ENCODE data around the gene CHN1. TPM values are rescaled to one million over a fixed set of nuclear protein-coding genes. Genes with fewer than 3 reads are reported as not detected.

Gene CHN1, protein sequence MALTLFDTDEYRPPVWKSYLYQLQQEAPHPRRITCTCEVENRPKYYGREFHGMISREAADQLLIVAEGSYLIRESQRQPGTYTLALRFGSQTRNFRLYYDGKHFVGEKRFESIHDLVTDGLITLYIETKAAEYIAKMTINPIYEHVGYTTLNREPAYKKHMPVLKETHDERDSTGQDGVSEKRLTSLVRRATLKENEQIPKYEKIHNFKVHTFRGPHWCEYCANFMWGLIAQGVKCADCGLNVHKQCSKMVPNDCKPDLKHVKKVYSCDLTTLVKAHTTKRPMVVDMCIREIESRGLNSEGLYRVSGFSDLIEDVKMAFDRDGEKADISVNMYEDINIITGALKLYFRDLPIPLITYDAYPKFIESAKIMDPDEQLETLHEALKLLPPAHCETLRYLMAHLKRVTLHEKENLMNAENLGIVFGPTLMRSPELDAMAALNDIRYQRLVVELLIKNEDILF
- 15.3 TPM for total RNA-seq

GRCh38 chr2:175004980-175005732 lies at the start of gene CHN1:
CHN1 (minus strand) TSS chr2:175005381; CDS start chr2:175004912, 469 bp downstream.
- DNase-seq (ENCODE audit: low spot score), result peak; percentile 59

GRCh38 chr2:175054340-175054739 lies 49.2 kb upstream of the CHN1 start:
- no peak for DNase-seq (ENCODE audit: low spot score)

- DNase-seq (ENCODE audit: low spot score), result no peak
Measured at GRCh38 chr2:175049661-175050060, 44.5 kb upstream of the CHN1 start.

- DNase-seq (ENCODE audit: low spot score), result no peak
Measured at GRCh38 chr2:175048275-175048674, 43.1 kb upstream of the CHN1 start.

DNA sequence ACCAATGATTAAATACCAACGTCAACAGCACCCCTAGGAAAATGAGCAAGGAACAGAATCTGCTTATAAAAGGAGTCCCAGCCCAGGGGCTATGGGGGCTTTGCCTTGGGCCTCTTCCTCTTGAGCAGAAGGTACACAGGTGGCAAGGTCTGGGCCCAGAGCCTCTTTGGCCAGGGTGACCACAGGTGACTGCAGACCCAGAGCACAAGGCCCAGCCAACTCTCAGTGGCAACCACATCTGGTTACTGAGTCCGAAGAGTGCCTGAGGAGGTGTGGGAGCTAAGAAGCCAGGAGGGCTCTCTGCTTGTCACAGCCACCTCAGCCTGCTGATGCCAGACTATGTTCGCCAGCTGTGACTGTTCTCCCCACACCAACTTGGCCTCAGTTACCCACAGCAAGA lies 34.3 kb upstream of the CHN1 start:
- no peak for DNase-seq (ENCODE audit: low spot score)

DNA sequence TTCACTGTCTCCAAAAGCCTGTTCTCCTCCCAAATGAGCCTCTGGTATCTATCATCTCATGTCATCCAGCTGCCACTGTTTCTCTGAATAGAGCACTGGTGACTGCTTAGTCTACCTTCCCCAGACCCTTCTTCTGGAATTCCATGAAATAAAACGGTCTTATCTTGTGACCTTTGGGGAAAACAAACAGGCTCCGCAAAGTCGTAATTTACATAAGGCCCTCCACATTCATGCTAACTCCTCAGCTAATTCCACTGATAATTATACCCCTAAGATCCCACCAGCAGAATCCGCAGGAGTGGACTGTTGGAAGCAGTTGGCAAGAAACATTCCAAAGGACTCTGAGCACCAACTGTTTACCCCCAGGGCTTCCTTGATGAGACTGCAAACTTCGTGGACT lies 33.9 kb upstream of the CHN1 start:
- DNase-seq (ENCODE audit: low spot score), result no peak

DNA sequence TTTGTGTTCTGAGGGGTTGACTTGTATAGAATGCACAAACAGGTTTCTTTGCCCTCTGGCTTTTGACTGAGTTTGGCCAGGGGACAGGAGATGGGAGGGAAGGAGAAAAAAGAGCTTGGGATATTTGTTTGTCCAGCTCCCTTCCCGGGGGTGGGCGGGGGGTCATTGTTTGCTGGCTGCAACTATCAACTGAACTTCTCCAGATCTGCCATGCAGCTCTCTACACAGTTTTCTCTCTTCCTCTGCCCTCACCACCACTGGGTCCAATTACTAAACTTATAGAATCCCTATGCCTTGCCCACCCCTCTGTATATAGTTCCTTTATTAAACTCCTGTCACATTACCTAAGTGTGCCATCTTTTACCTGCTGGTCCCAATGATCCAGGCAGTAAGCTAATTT lies 32.8 kb upstream of the CHN1 start:
- DNase-seq (ENCODE audit: low spot score), result no peak

DNA sequence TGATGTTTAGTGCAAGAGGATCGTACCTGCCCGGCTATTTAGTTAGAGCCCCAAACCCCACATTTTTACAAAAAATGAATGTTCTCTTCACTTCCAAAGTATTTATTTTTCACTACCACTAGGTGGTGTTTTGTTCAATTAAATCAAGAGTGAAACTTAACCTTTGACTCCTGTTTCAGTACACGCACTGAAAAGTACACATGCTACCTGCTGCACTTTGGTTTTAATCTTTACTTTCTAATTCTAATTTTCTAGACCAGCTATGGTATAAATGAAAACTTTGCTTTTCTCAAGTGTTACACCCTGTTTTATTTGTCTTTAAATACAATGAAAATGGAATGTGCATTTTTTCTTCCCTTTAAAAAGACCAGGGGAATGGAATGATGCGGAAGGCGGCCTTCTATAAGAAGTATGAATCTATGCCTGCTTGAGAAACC lies 31.4 kb upstream of the CHN1 start:
- no peak for DNase-seq (ENCODE audit: low spot score)

DNA sequence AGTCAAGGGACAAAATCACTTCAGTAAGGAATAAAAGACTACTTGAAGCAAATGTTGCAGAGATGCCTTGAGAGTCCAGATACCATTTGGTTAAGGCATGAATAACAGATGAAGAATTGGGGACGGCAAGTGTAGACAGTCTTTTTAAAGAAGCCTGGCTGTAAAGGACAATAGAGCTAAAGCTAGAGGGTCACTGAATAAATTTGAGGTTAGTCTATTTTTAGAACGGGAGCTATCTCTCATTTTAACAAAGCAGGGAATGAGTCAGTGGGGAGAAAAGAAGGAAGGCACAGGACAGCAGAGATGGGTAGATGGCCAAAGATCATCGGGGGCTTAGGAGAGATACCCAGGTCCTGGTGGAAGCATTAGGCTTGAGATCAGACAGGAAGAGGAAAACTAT lies 30.6 kb upstream of the CHN1 start:
- no peak for DNase-seq (ENCODE audit: low spot score)

DNA sequence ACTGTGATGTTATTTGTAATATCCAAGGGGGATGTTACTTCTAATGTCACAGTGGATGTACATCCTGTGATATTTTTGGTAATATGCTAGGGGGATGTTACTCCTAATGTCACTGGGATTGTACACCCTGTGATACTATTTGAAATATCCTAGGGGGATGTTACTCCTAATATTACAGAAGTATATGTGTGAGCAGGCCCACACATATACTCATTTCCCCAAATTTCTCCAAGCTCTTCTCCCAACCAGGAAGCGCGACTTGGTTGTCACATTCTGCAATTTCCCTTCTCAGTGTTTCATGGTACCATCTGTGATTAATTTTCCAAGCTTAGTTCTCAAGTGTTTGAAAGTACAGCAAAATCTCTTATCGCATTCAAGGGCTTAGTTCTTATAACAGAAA lies 29.5 kb upstream of the CHN1 start:
- no peak for DNase-seq (ENCODE audit: low spot score)

DNA sequence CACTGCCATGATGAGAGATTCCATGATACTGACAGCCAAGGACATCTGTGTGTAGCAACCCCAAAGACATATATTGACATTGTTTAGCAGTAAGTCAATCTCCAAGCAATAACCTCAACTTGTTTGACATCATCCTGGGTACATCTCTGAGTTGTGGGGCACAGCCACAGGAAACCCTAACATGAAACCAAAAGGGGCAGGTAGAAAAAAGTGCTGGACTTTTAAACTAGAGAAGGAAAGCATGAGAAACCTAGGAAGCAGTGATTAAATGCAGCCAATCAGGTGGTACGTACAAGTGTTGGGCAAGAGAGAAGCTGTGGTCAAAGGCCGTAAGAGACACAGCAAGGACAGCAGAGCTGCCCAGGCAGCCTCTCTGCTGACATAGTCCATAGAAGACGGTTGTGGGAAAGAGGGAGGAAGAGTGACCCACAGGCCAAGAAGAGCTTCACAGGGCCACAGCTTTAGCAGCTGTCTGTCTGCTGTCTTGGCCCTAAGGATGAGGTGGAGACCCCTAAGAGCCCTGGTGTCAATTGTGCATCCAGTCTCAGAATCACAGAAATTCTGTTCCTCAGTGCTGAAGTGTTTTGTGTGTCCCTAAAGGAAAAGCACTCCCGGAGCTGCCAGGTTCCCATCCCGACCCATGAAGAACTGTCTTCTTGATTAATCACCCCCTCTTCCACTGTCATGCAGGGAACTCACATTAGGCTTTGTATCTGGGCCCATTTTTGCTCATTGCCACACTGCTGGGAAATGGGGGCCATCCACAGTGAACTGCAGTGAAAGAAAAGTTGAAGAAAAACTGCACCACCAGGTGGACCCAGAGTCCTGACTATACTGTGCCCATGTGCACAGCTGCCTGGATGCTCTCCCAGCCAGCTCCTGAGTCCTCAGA lies 25.4 kb upstream of the CHN1 start:
- peak; percentile 48 for DNase-seq (ENCODE audit: low spot score)

DNA sequence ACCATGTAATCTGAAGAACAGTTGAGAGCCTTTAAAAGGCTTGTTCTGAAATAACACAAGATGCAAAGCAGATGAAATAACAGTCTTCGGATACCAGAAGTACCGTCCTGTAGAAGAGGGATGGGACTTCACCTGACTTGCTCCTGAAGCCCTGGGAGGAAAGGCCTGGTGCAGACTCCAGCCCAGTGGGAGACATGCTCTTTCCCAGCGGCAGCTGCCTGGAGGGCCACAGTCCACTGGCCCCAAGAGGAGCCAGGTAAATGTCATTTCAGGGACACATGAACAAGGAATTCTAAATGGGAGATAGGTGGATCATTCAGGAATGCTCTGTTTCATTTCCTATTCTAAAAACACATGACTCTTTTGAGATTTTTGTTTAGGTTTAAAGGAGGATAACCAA lies 22.6 kb upstream of the CHN1 start:
- no peak for DNase-seq (ENCODE audit: low spot score)

DNA sequence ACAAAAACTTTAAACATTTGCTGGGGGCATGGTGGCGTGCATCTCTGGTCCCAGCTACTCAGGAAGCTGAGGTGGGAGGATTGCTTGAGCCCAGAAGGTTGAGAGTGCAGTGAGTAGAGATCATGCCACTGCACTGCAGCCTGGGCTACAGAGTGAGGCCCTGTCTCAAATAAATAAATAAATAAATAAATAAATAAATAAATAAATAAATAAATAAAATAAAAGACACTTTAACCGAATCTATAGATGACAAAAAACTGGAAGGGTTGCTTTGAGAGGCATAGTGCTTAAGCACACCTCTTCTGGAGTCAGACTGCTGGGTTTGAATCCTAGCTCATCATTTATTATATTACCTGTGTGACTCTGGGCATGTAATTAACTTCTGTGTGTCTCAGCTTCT lies 21.2 kb upstream of the CHN1 start:
- DNase-seq (ENCODE audit: low spot score), result no peak

DNA sequence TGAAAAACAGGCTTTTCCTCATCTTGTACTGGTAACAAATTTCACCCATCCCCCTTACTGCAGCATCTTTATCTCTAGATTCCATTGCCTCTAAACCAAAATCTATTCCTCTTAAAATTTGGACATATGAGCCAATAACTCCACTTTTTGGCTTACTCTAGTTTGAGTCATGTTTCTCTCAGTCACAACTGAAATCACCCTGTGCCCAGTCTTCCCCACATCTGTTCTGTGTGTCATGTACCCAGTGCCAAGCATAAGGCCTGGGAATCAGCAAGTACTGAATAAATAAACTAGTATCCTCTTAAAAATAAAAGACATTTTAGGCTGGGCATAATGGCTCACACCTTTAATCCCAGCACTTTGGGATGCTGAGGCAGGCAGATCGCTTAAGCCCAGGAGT lies 20.8 kb upstream of the CHN1 start:
- DNase-seq (ENCODE audit: low spot score), result no peak

DNA sequence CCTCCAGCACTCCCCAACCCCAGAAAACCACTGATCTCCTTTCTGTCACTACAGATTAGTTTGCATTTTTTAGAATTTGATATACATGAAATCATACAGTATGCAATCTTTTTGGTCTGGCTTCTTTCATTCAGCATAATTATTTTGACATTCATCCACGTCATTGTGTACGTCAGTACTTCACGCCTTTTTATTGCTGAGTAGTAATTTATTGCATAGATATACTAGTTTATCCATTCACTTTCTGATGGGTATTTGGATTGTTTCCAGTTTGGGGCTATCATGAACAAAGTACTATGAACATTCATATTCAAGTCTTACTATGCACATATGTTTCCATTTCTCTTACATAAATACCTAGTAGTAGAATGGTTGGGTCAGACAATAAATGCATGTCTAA lies 20.1 kb upstream of the CHN1 start:
- no peak for DNase-seq (ENCODE audit: low spot score)

- no peak for DNase-seq (ENCODE audit: low spot score)
Measured at GRCh38 chr2:175022923-175023322, 17.7 kb upstream of the CHN1 start.

- DNase-seq (ENCODE audit: low spot score), result peak; percentile 77
Measured at GRCh38 chr2:175019566-175020327, 14.6 kb upstream of the CHN1 start.

- no peak for DNase-seq (ENCODE audit: low spot score)
Measured at GRCh38 chr2:175017618-175018414, 12.6 kb upstream of the CHN1 start.

DNA sequence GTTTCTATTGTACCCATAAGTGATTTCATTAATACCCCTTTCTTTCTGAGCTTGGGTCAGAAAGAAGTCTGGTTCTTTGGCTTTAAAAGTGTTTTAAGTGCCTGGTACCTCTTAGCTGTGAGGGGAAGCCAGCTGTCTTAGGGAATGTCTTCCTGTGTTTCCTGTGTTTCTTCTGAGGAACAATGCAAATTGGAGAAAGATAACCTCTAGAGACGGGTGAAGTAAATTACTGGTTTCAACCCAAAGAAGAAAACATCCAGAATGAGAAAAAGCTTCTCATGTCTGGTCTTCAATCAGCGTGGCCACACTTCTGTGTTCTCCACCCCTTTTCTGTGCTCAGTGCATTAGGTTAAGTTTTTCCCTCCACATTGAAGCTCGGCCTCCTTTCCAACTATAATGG lies 10.2 kb upstream of the CHN1 start:
- no peak for DNase-seq (ENCODE audit: low spot score)

DNA sequence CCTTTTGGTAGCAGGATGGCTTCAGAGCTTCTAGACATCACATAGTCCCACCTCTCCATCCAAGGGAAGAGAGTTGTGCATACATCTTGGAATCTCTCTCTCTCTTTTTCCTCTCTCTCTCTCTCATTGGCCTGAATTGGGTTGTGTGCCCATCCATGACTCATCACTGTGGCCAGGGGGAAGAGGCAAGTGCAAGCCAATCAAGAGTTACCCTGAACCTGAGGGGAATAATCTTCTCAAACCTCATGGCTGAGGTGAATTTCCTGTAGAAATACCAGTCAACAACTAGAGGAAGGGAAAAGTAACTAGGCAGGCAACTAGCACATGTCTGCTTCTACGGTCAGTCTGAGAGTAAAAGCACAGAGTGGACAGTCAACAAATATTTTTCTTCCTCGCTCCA lies 7.3 kb upstream of the CHN1 start:
- DNase-seq (ENCODE audit: low spot score), result no peak

DNA sequence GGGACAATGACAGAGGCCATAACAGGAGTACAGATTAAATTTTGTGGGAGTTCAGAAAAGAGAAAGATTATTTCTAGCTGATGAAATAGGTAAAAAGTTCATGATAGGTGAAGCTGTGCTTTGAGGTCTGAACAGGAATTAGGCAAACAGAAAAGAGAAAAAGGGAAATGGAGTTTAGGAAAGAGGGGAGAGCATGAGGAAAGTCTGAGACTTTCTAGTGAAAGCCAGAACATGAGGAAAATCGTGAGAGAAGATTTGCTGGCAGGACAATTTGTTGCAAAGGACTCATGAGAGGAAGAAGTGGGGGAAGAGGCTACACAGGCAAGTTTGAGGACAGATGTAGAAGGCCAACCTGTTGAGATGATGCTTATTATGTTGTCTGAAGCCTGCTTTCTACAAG lies 6.3 kb upstream of the CHN1 start:
- no peak for DNase-seq (ENCODE audit: low spot score)
